ENCODE measurements around the gene C1QTNF1.

C1QTNF1 gene

DNA sequence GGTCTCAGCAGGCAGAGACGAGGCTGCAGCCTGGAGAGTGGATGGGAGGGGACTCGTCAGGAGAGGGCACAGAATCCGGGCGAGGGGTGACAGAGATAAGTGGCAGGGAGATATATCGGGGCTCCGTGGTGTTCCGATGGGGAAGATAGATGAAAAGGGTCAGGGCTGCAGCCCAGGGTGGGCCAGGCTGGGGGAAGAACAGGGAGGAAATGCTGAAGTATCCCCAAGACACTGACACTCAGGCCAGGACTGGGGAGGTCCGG is 46.4 kb upstream of the C1QTNF1 start:
- H3K27me3 ChIP-seq (ENCODE audit: insufficient read depth, poor library complexity, severe bottlenecking): no peaks in the 10 kb centered on the region
- H3K4me3 ChIP-seq (replicated peaks; ENCODE audit: insufficient read depth, low read length): no peak overlapping the region
- no peak for DNase-seq (ENCODE audit: low read depth in 1 of 2, low spot score in 1 of 2)
- TF ChIP-seq SPI1 (IDR thresholded peaks at IDR 0.05; ENCODE audit: borderline replicate concordance, low read depth) (no peak), GABPA (IDR thresholded peaks at IDR 0.05; ENCODE audit: low read depth) (no peak), POLR2AphosphoS5 (IDR thresholded peaks at IDR 0.05; ENCODE audit: low read depth) (no peak)
- TF ChIP-seq, protein P1, sequence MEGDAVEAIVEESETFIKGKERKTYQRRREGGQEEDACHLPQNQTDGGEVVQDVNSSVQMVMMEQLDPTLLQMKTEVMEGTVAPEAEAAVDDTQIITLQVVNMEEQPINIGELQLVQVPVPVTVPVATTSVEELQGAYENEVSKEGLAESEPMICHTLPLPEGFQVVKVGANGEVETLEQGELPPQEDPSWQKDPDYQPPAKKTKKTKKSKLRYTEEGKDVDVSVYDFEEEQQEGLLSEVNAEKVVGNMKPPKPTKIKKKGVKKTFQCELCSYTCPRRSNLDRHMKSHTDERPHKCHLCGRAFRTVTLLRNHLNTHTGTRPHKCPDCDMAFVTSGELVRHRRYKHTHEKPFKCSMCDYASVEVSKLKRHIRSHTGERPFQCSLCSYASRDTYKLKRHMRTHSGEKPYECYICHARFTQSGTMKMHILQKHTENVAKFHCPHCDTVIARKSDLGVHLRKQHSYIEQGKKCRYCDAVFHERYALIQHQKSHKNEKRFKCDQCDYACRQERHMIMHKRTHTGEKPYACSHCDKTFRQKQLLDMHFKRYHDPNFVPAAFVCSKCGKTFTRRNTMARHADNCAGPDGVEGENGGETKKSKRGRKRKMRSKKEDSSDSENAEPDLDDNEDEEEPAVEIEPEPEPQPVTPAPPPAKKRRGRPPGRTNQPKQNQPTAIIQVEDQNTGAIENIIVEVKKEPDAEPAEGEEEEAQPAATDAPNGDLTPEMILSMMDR (IDR thresholded peaks at IDR 0.05; ENCODE audit: insufficient read depth, low read length): no peak
- TF ChIP-seq, protein P2, sequence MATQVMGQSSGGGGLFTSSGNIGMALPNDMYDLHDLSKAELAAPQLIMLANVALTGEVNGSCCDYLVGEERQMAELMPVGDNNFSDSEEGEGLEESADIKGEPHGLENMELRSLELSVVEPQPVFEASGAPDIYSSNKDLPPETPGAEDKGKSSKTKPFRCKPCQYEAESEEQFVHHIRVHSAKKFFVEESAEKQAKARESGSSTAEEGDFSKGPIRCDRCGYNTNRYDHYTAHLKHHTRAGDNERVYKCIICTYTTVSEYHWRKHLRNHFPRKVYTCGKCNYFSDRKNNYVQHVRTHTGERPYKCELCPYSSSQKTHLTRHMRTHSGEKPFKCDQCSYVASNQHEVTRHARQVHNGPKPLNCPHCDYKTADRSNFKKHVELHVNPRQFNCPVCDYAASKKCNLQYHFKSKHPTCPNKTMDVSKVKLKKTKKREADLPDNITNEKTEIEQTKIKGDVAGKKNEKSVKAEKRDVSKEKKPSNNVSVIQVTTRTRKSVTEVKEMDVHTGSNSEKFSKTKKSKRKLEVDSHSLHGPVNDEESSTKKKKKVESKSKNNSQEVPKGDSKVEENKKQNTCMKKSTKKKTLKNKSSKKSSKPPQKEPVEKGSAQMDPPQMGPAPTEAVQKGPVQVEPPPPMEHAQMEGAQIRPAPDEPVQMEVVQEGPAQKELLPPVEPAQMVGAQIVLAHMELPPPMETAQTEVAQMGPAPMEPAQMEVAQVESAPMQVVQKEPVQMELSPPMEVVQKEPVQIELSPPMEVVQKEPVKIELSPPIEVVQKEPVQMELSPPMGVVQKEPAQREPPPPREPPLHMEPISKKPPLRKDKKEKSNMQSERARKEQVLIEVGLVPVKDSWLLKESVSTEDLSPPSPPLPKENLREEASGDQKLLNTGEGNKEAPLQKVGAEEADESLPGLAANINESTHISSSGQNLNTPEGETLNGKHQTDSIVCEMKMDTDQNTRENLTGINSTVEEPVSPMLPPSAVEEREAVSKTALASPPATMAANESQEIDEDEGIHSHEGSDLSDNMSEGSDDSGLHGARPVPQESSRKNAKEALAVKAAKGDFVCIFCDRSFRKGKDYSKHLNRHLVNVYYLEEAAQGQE (IDR thresholded peaks at IDR 0.05; ENCODE audit: insufficient replicate concordance, low read depth): no peak
- H3K27ac ChIP-seq (replicated peaks): no peak overlapping the region

DNA sequence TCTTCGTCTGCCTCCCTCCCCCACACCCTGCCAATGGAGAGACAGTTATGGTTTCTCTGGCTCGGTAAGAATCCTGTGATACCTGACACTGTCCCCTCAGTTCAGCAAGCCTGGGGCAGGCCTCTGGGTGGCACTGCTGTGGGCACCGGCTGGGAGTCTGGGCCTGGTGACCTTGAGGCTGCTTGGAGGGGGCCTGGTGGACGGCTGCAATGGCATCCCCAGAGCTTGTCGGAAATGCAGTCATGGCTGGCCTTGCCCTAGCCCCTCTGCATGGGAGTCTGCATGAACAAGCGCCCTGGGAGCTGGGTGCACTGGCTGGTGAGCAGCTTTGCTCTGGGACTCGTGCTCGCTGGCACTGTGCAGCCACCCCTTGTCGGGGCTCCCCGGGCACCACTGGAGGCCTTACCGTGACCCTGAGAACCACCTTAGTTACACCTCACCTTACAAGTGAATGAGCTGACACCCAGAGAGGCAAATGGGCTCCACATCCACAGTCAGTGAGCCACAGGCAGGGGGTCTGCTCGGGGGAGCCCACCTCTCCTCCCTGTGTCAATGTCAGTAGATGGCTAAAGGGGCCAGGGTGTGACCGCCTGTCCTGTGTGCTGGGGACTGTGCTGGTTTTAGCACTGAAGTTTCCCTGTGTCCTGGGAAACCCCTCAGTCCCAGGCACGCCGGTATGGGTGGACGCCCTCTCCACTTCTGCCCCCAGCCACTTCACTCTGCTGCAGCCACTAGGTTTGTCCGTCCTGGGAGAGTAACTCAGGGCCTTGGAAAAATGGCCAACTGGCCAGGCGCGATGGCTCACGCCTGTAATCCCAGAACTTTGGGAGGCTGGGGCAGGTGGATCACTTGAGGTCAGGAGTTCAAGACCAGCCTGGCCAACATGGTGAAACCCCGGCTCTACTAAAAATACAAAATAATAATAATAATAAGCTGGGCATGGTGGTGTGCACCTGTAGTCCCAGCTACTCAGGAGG is 45.7 kb upstream of the C1QTNF1 start:
- no peak overlapping the region for H3K4me3 ChIP-seq (replicated peaks; ENCODE audit: insufficient read depth, low read length)
- TF ChIP-seq GABPA (IDR thresholded peaks at IDR 0.05; ENCODE audit: low read depth) (no peak), POLR2AphosphoS5 (IDR thresholded peaks at IDR 0.05; ENCODE audit: low read depth) (no peak)
- TF ChIP-seq, protein P2 (IDR thresholded peaks at IDR 0.05; ENCODE audit: insufficient replicate concordance, low read depth): no peak
- TF ChIP-seq, protein P1 (IDR thresholded peaks at IDR 0.05; ENCODE audit: insufficient read depth, low read length): no peak
- no peak overlapping the region for H3K27ac ChIP-seq (replicated peaks)
- no peak for DNase-seq (ENCODE audit: low read depth in 1 of 2, low spot score in 1 of 2)
- no peaks in the 10 kb centered on the region for H3K27me3 ChIP-seq (ENCODE audit: insufficient read depth, poor library complexity, severe bottlenecking)

DNA sequence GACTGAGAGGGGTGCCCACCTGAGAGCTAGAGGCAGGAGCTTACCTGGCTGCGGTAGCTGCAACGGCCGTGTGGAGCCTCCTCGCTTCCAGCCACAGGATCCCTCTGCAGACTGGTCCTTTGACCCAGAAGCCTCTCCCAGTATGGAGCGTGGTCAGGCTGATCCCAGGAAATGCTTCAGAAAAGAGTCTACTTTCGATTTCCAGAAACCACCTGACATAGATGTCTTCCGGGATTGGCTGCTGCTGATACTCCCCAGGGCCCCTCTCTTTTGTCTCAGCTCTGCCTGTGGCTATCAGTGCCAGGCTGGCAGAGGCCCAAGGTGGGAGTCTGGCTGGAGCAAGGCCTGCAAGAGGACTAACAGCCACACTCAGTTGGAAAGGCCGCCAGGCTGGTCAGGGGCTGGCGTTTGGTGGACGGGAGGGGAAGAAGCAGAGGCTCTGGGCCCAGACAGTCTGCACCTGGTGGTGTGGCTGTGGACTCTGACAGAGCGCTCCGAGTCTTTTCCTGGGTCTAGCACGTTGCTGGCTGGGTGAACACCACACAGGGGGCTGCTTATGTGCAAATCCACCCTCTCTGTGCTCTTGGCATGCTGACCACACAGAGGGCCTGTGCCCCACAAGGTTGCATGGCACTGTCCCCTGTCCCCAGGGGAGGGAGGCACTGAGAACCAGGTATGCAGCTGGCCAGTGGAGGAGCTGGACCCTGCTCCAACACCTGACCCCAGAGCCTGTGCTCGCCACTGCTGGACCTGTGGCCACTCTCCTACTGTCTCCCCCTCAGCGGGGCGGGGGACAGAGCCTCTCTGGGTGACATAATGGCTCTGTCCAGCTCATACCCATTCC is 44.0 kb upstream of the C1QTNF1 start, which contains the start of gene LGALS3BP:
Gene LGALS3BP (minus strand): TSS at position 144 of the 844 bp plus-strand sequence. CDS start 2,732 bp downstream, outside the sequence.
- no peaks in the 10 kb centered on the region for H3K27me3 ChIP-seq (ENCODE audit: insufficient read depth, poor library complexity, severe bottlenecking)
- no peak within 1 kb of the TSS for H3K27ac ChIP-seq (replicated peaks)
- TF ChIP-seq SPI1 (IDR thresholded peaks at IDR 0.05; ENCODE audit: borderline replicate concordance, low read depth) (no peak), POLR2AphosphoS5 (IDR thresholded peaks at IDR 0.05; ENCODE audit: low read depth) (no peak), GABPA (IDR thresholded peaks at IDR 0.05; ENCODE audit: low read depth) (no peak)
- TF ChIP-seq, protein P2 (IDR thresholded peaks at IDR 0.05; ENCODE audit: insufficient replicate concordance, low read depth): no peak
- TF ChIP-seq, protein P1 (IDR thresholded peaks at IDR 0.05; ENCODE audit: insufficient read depth, low read length): no peak
- DNase-seq (ENCODE audit: low read depth in 1 of 2, low spot score in 1 of 2): no peak
- no peak within 1 kb of the TSS for H3K4me3 ChIP-seq (replicated peaks; ENCODE audit: insufficient read depth, low read length)
